ENCODE results near the gene UTRN. TPM values are rescaled to one million over a fixed set of nuclear protein-coding genes. Genes with fewer than 3 reads are reported as not detected.
A peak's percentile ranks its signal among the peaks of the same experiment; 100 is the strongest.

UTRN gene
- total RNA-seq, 2 experiments from 2014 or later: 143 to 153 TPM

DNA sequence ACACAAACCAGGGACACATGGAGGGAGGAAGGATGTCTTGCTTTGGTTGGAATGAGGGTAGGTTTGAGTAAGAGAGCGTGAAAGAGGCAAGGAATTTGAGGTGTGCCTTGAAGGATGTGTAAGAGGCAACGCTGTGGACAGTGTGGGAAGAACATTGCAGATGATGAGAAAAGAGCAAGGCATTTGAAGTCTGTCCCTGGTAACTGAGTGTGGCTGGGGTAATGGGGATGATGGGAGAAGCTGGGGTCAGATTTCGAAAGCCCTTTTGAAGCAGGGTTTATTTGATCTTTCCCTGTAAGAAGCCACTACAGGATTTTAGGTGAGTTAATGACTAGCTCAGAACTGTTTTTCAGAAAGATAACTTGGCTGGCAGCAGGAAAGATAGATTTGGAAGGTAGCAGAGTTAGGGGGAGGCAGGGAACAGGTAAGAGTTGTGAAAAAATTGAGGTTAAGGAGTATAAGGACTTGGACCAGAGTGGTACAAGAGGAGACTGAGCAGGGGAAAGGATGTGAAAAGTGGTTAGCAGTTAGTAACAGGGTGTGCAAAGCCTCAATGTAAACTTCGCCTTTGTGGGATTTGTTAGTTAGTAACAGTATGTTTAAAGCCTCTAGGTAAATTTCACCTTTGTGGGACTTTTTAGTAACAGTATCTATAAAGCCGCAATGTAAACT is 17.7 kb downstream of the UTRN start:
- ATAC-seq (ENCODE audit: poor library complexity) (no peak), DNase-seq (peak in 1 of 14 experiments; percentile 51)
- Histone ChIP-seq H3K9me3 (ENCODE audit: control insufficient read depth in 1 of 2, insufficient read depth in 1 of 2, low read length in 2 of 2) (no peaks in the 10 kb centered on the region), H3K4me1 (ENCODE audit: insufficient read depth, low read length) (peaks cover 11% of the 10 kb centered on the region), H3K4me3 (ENCODE audit: low read length) (no peak overlapping the region), H3K27me3 (ENCODE audit: control insufficient read depth in 1 of 2, insufficient read depth in 2 of 2, low read length in 2 of 2) (no peaks in the 10 kb centered on the region), H3K36me3 (ENCODE audit: insufficient read depth, low read length) (no peaks in the 10 kb centered on the region), H3K27ac (ENCODE audit: low read depth in 1 of 2, low read length in 2 of 2) (no peak overlapping the region)
- TF ChIP-seq, protein P1, sequence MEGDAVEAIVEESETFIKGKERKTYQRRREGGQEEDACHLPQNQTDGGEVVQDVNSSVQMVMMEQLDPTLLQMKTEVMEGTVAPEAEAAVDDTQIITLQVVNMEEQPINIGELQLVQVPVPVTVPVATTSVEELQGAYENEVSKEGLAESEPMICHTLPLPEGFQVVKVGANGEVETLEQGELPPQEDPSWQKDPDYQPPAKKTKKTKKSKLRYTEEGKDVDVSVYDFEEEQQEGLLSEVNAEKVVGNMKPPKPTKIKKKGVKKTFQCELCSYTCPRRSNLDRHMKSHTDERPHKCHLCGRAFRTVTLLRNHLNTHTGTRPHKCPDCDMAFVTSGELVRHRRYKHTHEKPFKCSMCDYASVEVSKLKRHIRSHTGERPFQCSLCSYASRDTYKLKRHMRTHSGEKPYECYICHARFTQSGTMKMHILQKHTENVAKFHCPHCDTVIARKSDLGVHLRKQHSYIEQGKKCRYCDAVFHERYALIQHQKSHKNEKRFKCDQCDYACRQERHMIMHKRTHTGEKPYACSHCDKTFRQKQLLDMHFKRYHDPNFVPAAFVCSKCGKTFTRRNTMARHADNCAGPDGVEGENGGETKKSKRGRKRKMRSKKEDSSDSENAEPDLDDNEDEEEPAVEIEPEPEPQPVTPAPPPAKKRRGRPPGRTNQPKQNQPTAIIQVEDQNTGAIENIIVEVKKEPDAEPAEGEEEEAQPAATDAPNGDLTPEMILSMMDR (IDR thresholded peaks at IDR 0.05): no peak
- H3K27me3 Mint-ChIP-seq: no peaks in the 10 kb centered on the region
- intact Hi-C loops (cut with DNase I, micrococcal nuclease): no loop called here
- no peaks in the 10 kb centered on the region for H3K4me1 Mint-ChIP-seq (ENCODE audit: low read depth)
- no peaks in the 10 kb centered on the region for H3K9me3 Mint-ChIP-seq
- ChIA-PET CTCF (no interaction called here), POLR2A (no interaction called here)
- H3K4me3 Mint-ChIP-seq: no peak overlapping the region
- H3K27ac Mint-ChIP-seq: no peak overlapping the region
- no peaks in the 10 kb centered on the region for H3K36me3 Mint-ChIP-seq (ENCODE audit: low read depth)

DNA sequence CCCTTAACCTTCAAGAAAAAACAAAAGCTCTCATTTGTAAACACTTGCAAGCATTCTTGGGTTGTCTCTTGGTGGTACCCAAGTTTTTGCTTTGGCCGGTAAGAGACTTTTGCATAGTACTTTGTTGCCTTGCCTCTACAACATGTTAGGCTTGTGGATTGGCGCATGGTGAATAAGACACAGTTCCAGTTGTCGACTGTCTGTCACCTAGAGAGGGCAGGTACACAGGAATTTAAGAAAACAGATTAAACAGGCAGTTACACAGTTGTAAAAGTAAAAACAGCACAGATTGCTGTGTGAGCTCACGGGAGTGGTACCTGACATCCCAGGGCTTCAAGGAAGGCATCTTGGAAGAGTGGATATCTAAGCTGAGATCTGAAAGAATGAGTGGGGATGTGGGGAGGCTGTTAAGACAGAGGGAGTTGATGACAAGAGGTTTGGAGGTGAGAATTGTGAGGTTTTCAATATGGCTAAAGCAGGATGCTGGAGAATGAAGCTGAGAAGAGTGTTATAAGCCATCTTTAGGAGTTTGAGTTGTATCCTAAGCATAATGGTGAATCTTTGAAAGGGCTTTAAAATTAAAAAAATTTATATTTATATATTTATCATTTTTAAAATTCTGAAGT is 19.2 kb downstream of the UTRN start:
- no peaks in the 10 kb centered on the region for H3K27me3 ChIP-seq (ENCODE audit: control insufficient read depth in 1 of 2, insufficient read depth in 2 of 2, low read length in 2 of 2)
- H3K9me3 Mint-ChIP-seq: no peaks in the 10 kb centered on the region
- intact Hi-C loops (cut with DNase I, micrococcal nuclease): no loop called here
- H3K4me1 Mint-ChIP-seq (ENCODE audit: low read depth): no peaks in the 10 kb centered on the region
- no peaks in the 10 kb centered on the region for H3K36me3 Mint-ChIP-seq (ENCODE audit: low read depth)
- H3K9me3 ChIP-seq (ENCODE audit: control insufficient read depth in 1 of 2, insufficient read depth in 1 of 2, low read length in 2 of 2): no peaks in the 10 kb centered on the region
- ChIA-PET CTCF (interaction anchor here (1.0 kb wide), 1 partner anchor 13 kb away, joined by 4 read pairs; no protein-coding TSS in a partner anchor), POLR2A (interaction anchor here (1.6 kb wide), 1 partner anchor 32 kb away, joined by 4 read pairs; no protein-coding TSS in a partner anchor)
- no peak overlapping the region for H3K4me3 ChIP-seq (ENCODE audit: low read length)
- no peak for ATAC-seq (ENCODE audit: poor library complexity)
- DNase-seq: peak in 1 of 14 experiments; percentile 70
- peaks cover 11% of the 10 kb centered on the region for H3K4me1 ChIP-seq (ENCODE audit: insufficient read depth, low read length)
- H3K27ac Mint-ChIP-seq: no peak overlapping the region
- H3K27ac ChIP-seq (ENCODE audit: low read depth in 1 of 2, low read length in 2 of 2): no peak overlapping the region
- H3K4me3 Mint-ChIP-seq: no peak overlapping the region
- H3K36me3 ChIP-seq (ENCODE audit: insufficient read depth, low read length): no peaks in the 10 kb centered on the region
- TF ChIP-seq, protein P1 (IDR thresholded peaks at IDR 0.05): no peak
- H3K27me3 Mint-ChIP-seq: peaks cover 5% of the 10 kb centered on the region

DNA sequence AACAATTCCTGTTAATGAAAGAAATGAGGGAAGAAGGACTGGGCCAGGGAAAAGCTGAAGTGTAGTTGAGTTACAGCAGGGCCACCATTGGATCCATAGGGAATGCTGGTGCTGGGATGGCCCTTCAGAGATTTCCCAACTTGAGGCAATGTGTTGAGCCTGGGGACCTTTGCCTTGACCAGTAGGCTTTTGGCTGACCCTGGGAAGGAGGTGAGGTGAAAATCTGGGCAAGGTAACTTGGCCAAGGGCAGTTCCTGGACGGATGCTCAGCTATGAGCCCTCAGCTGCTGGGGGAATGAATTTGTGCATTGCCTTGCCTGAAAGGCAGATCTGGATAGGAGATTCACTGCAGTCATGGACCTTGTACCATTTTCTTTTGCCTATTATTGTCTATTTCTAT is 20.4 kb downstream of the UTRN start:
- POLR2A ChIA-PET: interaction anchor here (1.0 to 1.6 kb wide), 2 partner anchors 31 to 32 kb away, joined by 3 to 4 read pairs; no protein-coding TSS in a partner anchor

More for the DNA sequence above, 20.4 kb downstream of the UTRN start:
- Histone ChIP-seq H3K4me1 (ENCODE audit: insufficient read depth, low read length) (peaks cover 11% of the 10 kb centered on the region), H3K9me3 (ENCODE audit: control insufficient read depth in 1 of 2, insufficient read depth in 1 of 2, low read length in 2 of 2) (no peaks in the 10 kb centered on the region), H3K4me3 (ENCODE audit: low read length) (no peak overlapping the region), H3K36me3 (ENCODE audit: insufficient read depth, low read length) (no peaks in the 10 kb centered on the region), H3K27me3 (ENCODE audit: control insufficient read depth in 1 of 2, insufficient read depth in 2 of 2, low read length in 2 of 2) (no peaks in the 10 kb centered on the region), H3K27ac (ENCODE audit: low read depth in 1 of 2, low read length in 2 of 2) (peak overlapping the region in 1 of 2 donors; percentile 25)
- H3K36me3 Mint-ChIP-seq (ENCODE audit: low read depth): no peaks in the 10 kb centered on the region
- TF ChIP-seq, protein P1 (IDR thresholded peaks at IDR 0.05): no peak
- ATAC-seq (ENCODE audit: poor library complexity) (no peak), DNase-seq (no peak)
- CTCF ChIA-PET: no interaction called here
- no peaks in the 10 kb centered on the region for H3K9me3 Mint-ChIP-seq
- no peak overlapping the region for H3K27ac Mint-ChIP-seq
- no peaks in the 10 kb centered on the region for H3K4me1 Mint-ChIP-seq (ENCODE audit: low read depth)
- intact Hi-C loops (cut with DNase I, micrococcal nuclease): no loop called here
- no peak overlapping the region for H3K4me3 Mint-ChIP-seq
- peaks cover 5% of the 10 kb centered on the region for H3K27me3 Mint-ChIP-seq
